NCI-H2029 (cell line): ENCODE results near the gene PLPP3.

Experiments used
- DNase-seq: peaks from one replicate; lab custom pipeline; 2025; lab: John Stamatoyannopoulos, UW

The PLPP3 gene

GRCh38 chr1:56462209-56462608 lies 117.2 kb downstream of the PLPP3 start:
- DNase-seq: no peak

- DNase-seq: no peak
Observed at GRCh38 chr1:56461158-56462127, 117.9 kb downstream of the PLPP3 start.

- DNase-seq: no peak
Observed at GRCh38 chr1:56459260-56459659, 120.1 kb downstream of the PLPP3 start.

- DNase-seq: no peak
Observed at GRCh38 chr1:56457756-56458375, 121.5 kb downstream of the PLPP3 start.

- no peak for DNase-seq
Observed at GRCh38 chr1:56456435-56457101, 122.8 kb downstream of the PLPP3 start.

- no peak for DNase-seq
Observed at GRCh38 chr1:56453417-56454078, 125.8 kb downstream of the PLPP3 start.

- peak; percentile 39 for DNase-seq
Observed at GRCh38 chr1:56453016-56453415, 126.3 kb downstream of the PLPP3 start.

- no peak for DNase-seq
Observed at GRCh38 chr1:56452027-56453011, 127.0 kb downstream of the PLPP3 start.

- no peak for DNase-seq
Observed at GRCh38 chr1:56451491-56451890, 127.9 kb downstream of the PLPP3 start.

GRCh38 chr1:56450004-56450666 lies 129.2 kb downstream of the PLPP3 start:
- DNase-seq: no peak

- no peak for DNase-seq
Observed at GRCh38 chr1:56448529-56449300, 130.6 kb downstream of the PLPP3 start.

- DNase-seq: no peak
Observed at GRCh38 chr1:56447823-56448222, 131.5 kb downstream of the PLPP3 start.

- peak; percentile 80 for DNase-seq
Observed at GRCh38 chr1:56446531-56447098, 132.7 kb downstream of the PLPP3 start.

GRCh38 chr1:56444960-56445646 lies 134.3 kb downstream of the PLPP3 start:
- DNase-seq: no peak
